ENCODE measurements around the gene VWA5B1. TPM values are rescaled to one million over a fixed set of nuclear protein-coding genes. Genes with fewer than 3 reads are reported as not detected.

Gene VWA5B1
- total RNA-seq, 2 donors from 2014 or later: 0.44 TPM; not detected in 1

- TF ChIP-seq CTCF (conservative IDR thresholded peaks at IDR 0.05): no peak
- no peaks in the 10 kb centered on the region for H3K36me3 Mint-ChIP-seq (ENCODE audit: low read depth)
- no peaks in the 10 kb centered on the region for H3K9me3 Mint-ChIP-seq
- peaks cover 8% of the 10 kb centered on the region for H3K4me1 Mint-ChIP-seq
- Histone ChIP-seq H3K9me3 (ENCODE audit: control insufficient read depth, low read length) (no peaks in the 10 kb centered on the region), H3K27me3 (ENCODE audit: control insufficient read depth, insufficient read depth, low read length, poor library complexity, severe bottlenecking) (peaks cover 86% of the 10 kb centered on the region), H3K4me1 (ENCODE audit: control insufficient read depth, insufficient read depth, low read length) (no peaks in the 10 kb centered on the region), H3K9ac (ENCODE audit: extremely low read depth, low read length, poor library complexity, severe bottlenecking) (no peak overlapping the region), H3K36me3 (ENCODE audit: control insufficient read depth, insufficient read depth, low read length) (no peaks in the 10 kb centered on the region), H3K4me3 (ENCODE audit: low read length) (no peak overlapping the region), H3K27ac (ENCODE audit: low read depth, low read length) (no peak overlapping the region)
- peaks cover 98% of the 10 kb centered on the region for H3K27me3 Mint-ChIP-seq (ENCODE audit: insufficient read depth)
- no peak for DNase-seq
- H3K27ac Mint-ChIP-seq: no peak overlapping the region
- WGBS, 2 experiments (ENCODE audit: insufficient coverage in 1 of 2, insufficient read length in 1 of 2): 91 to 95% methylated on average over 3 to 4 of the region's 4 CpGs
- no peak overlapping the region for H3K4me3 Mint-ChIP-seq
Observed at GRCh38 chr1:20376171-20376570, 85.5 kb downstream of the VWA5B1 start.

- no peak overlapping the region for H3K4me3 ChIP-seq (ENCODE audit: low read length)
- H3K4me1 Mint-ChIP-seq: peaks cover 8% of the 10 kb centered on the region
- no peaks in the 10 kb centered on the region for H3K9me3 ChIP-seq (ENCODE audit: control insufficient read depth, low read length)
- peaks cover 95% of the 10 kb centered on the region for H3K27me3 Mint-ChIP-seq (ENCODE audit: insufficient read depth)
- H3K27me3 ChIP-seq (ENCODE audit: control insufficient read depth, insufficient read depth, low read length, poor library complexity, severe bottlenecking): peaks cover 77% of the 10 kb centered on the region
- H3K36me3 ChIP-seq (ENCODE audit: control insufficient read depth, insufficient read depth, low read length): no peaks in the 10 kb centered on the region
- no peak overlapping the region for H3K27ac Mint-ChIP-seq
- H3K4me1 ChIP-seq (ENCODE audit: control insufficient read depth, insufficient read depth, low read length): no peaks in the 10 kb centered on the region
- DNase-seq: peak; percentile 93
- H3K27ac ChIP-seq (ENCODE audit: low read depth, low read length): no peak overlapping the region
- H3K9ac ChIP-seq (ENCODE audit: extremely low read depth, low read length, poor library complexity, severe bottlenecking): no peak overlapping the region
- 18 to 40% methylated on average over 2 to 8 of the region's 8 CpGs for WGBS, 2 experiments (ENCODE audit: insufficient coverage in 1 of 2, insufficient read length in 1 of 2)
- peak; percentile 90 for TF ChIP-seq CTCF (conservative IDR thresholded peaks at IDR 0.05)
- no peaks in the 10 kb centered on the region for H3K36me3 Mint-ChIP-seq (ENCODE audit: low read depth)
- no peaks in the 10 kb centered on the region for H3K9me3 Mint-ChIP-seq
- no peak overlapping the region for H3K4me3 Mint-ChIP-seq
Observed at GRCh38 chr1:20376880-20377494, 86.3 kb downstream of the VWA5B1 start.

- no peak overlapping the region for H3K9ac ChIP-seq (ENCODE audit: extremely low read depth, low read length, poor library complexity, severe bottlenecking)
- Mint-ChIP-seq H3K27ac (no peak overlapping the region), H3K36me3 (ENCODE audit: low read depth) (no peaks in the 10 kb centered on the region), H3K9me3 (no peaks in the 10 kb centered on the region), H3K4me1 (peaks cover 8% of the 10 kb centered on the region), H3K27me3 (ENCODE audit: insufficient read depth) (peaks cover 91% of the 10 kb centered on the region), H3K4me3 (no peak overlapping the region)
- peaks cover 74% of the 10 kb centered on the region for H3K27me3 ChIP-seq (ENCODE audit: control insufficient read depth, insufficient read depth, low read length, poor library complexity, severe bottlenecking)
- WGBS, 2 experiments (ENCODE audit: insufficient coverage in 1 of 2, insufficient read length in 1 of 2): 94 to 98% methylated on average over 10 to 11 of the region's 11 CpGs
- H3K9me3 ChIP-seq (ENCODE audit: control insufficient read depth, low read length): no peaks in the 10 kb centered on the region
- no peaks in the 10 kb centered on the region for H3K4me1 ChIP-seq (ENCODE audit: control insufficient read depth, insufficient read depth, low read length)
- no peak for TF ChIP-seq CTCF (conservative IDR thresholded peaks at IDR 0.05)
- no peak for DNase-seq
- H3K27ac ChIP-seq (ENCODE audit: low read depth, low read length): no peak overlapping the region
- H3K4me3 ChIP-seq (ENCODE audit: low read length): no peak overlapping the region
- H3K36me3 ChIP-seq (ENCODE audit: control insufficient read depth, insufficient read depth, low read length): no peaks in the 10 kb centered on the region
Observed at GRCh38 chr1:20377516-20378270, 87.0 kb downstream of the VWA5B1 start.
